A549 treated with AZD2906 at 1 μM for 4 hours (cell line): ENCODE measurements around the gene COX7B. TPM values are rescaled to one million over a fixed set of nuclear protein-coding genes. Genes with fewer than 3 reads are reported as not detected.

Source experiments
- total RNA-seq: library from RNA; stranded (reverse); fragments of 200-300 nt; extraction: Qiagen RNA extraction; gene quantifications from 5 replicates; pipeline ENCODE4 v1.2.3, GENCODE V29; 2022

Gene COX7B
- total RNA-seq = 562 to 614 TPM (median 566 TPM) in 5 replicates

GRCh38 chrX:77899081-77899828, at the start of gene COX7B:
TSS of gene COX7B (plus strand) at chrX:77899468. CDS start at chrX:77899554, 86 bp downstream.

GRCh38 chrX:77894921-77895886, 4.1 kb upstream of the COX7B start, which contains the start of gene MAGT1:
TSS of gene MAGT1 (minus strand) at chrX:77895435. CDS start at chrX:77895410, 25 bp downstream.

GRCh38 chrX:77910108-77910840, 11.0 kb downstream of the COX7B start, which contains the start of gene ATP7A:
TSS of gene ATP7A (plus strand) at chrX:77910693. CDS start at chrX:77971642, 60,949 bp downstream.

Other genes starting within 250 kb of the COX7B start
- gene ATRX, start 113.3 kb upstream of the COX7B start, total RNA-seq = 13.9 to 20.4 TPM (median 19.2 TPM) in 5 replicates
- 33.5 to 51.5 TPM (median 37.0 TPM) in 5 replicates for gene MAGT1, start 4.0 kb upstream of the COX7B start, total RNA-seq
- gene ATP7A, start 11.2 kb downstream of the COX7B start, total RNA-seq = 3.0 to 4.1 TPM (median 3.5 TPM) in 5 replicates
- gene PGAM4, start 70.2 kb downstream of the COX7B start, total RNA-seq = 0.12 to 0.77 TPM (median 0.30 TPM) in 5 replicates
- 553 to 592 TPM (median 562 TPM) in 5 replicates for gene PGK1, start 204.8 kb downstream of the COX7B start, total RNA-seq
- gene TAF9B, start 240.2 kb downstream of the COX7B start, total RNA-seq = 11.3 to 12.5 TPM (median 12.2 TPM) in 5 replicates